GM12801 (cell line): ENCODE measurements around the gene PHKA2.

Source experiments
- TF ChIP-seq, protein P1 (sequence below): IDR thresholded peaks from one replicate; pipeline ENCODE4 v1.5.1; 2011; ENCODE audit warnings: control low read depth; ENCODE audit not compliant: insufficient read length; ENCODE audit errors: extremely low read depth

PHKA2 gene

GRCh38 chrX:18883234-18883960, 100.5 kb downstream of the PHKA2 start:
- TF ChIP-seq, protein P1, sequence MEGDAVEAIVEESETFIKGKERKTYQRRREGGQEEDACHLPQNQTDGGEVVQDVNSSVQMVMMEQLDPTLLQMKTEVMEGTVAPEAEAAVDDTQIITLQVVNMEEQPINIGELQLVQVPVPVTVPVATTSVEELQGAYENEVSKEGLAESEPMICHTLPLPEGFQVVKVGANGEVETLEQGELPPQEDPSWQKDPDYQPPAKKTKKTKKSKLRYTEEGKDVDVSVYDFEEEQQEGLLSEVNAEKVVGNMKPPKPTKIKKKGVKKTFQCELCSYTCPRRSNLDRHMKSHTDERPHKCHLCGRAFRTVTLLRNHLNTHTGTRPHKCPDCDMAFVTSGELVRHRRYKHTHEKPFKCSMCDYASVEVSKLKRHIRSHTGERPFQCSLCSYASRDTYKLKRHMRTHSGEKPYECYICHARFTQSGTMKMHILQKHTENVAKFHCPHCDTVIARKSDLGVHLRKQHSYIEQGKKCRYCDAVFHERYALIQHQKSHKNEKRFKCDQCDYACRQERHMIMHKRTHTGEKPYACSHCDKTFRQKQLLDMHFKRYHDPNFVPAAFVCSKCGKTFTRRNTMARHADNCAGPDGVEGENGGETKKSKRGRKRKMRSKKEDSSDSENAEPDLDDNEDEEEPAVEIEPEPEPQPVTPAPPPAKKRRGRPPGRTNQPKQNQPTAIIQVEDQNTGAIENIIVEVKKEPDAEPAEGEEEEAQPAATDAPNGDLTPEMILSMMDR, result no peak

DNA sequence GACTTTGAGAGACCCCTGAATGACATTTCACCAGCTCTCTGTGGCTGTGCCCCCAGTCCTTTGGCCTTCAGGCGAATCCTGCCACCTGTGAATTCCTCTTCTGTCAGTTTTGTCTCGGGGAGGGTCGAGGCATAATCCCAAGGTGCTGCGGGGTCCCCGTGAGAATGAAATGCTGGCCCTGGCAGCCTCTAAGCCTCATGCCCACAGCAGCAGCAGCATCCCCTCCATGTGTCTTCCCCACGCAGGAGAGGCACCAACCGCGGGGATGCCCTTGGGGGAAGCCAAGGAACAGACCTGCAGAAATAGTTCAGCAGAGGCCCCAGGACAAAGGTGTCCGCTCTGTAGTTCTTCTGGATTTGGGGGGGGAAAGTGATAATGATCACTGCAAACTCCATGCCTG, 104.8 kb downstream of the PHKA2 start:
- TF ChIP-seq, protein P1, result no peak

GRCh38 chrX:18877469-18877868, 106.4 kb downstream of the PHKA2 start:
- TF ChIP-seq, protein P1, result no peak

- TF ChIP-seq, protein P1, result no peak
Observed at GRCh38 chrX:18875256-18875878, 108.5 kb downstream of the PHKA2 start.

DNA sequence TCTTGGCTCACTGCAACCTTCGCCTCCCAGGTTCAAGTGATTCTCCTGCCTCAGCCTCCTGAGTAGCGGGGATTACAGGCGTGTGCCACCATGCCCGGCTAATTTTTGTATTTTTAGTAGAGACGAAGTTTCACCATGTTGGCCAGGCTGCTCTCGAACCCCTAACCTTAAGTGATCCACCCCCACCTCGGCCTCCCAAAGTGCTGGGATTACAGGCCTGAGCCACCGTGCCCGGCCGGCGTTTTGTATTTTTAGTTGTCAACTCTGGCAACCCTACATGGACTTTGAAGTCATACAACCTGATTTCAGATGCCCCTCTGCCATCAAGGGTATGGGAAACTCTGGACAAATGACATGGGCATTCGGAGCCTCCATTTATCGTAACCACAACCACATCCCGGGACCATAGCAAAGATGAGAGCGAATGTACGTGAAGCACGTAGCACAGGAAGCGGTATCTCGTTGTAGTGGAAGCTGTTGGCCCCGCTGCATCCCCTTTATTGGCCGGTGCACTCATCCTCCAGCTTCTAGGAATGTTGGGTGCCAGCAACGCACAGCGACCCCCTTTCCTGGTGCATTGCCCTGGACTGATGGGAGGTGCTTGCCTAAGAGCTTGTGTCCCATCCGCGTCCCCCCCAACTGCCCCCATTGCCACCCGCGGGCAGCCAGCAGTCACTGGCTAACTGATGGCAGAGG, 109.2 kb downstream of the PHKA2 start:
- TF ChIP-seq, protein P1, result no peak

DNA sequence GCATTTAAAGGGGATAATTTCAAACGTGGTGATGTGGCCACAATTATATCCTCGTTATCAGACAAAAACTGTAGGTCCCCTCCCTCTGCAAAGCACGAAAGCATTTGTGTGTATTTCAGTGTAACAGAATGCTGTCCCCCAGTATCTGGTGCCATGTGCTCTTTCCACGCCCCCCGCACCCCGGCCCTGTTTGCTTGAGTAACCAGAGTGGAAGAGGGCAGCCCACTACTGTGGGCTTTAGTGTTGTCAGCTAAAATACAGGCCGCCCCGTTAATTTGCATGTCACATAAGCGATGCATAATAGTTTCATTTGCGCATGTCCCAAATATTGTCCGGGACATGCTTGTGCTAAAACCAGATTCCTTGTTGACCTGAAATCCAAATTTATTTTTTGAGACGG, 110.1 kb downstream of the PHKA2 start:
- TF ChIP-seq, protein P1, result no peak

- TF ChIP-seq, protein P1, result no peak
Observed at GRCh38 chrX:18873189-18873791, 110.6 kb downstream of the PHKA2 start.
